ENCODE data around the gene RNF152. TPM values are rescaled to one million over a fixed set of nuclear protein-coding genes. Genes with fewer than 3 reads are reported as not detected.

RNF152 gene
- total RNA-seq, 2 donors from 2014 or later, result 0.12 to 0.39 TPM

DNA sequence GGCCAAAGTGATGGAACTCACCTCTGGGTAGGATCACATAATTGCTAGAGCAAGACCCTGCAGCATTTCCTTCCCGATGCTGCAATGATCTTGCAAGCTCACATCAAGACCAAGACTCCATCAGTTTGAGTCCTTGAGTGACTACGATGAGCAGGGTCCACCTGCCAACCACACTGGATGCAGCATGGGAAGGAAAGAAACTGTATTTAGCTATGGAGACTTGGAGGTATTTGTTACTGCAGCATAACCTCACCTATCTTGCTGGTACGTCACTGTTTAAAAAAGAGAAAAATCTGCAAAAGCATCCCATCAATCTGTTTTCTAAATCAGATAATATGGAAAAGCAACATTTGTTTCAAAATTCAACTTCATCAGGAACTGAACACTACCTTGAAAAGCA lies 2.5 kb downstream of the RNF152 start:
- H3K4me3 Mint-ChIP-seq, result no peak overlapping the region
- peaks cover 11% of the 10 kb centered on the region for H3K4me1 Mint-ChIP-seq (ENCODE audit: low read depth)
- H3K36me3 Mint-ChIP-seq (ENCODE audit: insufficient read depth in 2 of 2), result peaks cover 0 to 2% of the 10 kb centered on the region in 2 donors
- H3K27me3 Mint-ChIP-seq (ENCODE audit: low read depth), result peaks cover 39% of the 10 kb centered on the region
- DNase-seq (no peak), ATAC-seq (replicated peaks in 1 of 2) (no peak)
- H3K9me3 Mint-ChIP-seq, result no peaks in the 10 kb centered on the region
- H3K27ac Mint-ChIP-seq, result no peak overlapping the region

DNA sequence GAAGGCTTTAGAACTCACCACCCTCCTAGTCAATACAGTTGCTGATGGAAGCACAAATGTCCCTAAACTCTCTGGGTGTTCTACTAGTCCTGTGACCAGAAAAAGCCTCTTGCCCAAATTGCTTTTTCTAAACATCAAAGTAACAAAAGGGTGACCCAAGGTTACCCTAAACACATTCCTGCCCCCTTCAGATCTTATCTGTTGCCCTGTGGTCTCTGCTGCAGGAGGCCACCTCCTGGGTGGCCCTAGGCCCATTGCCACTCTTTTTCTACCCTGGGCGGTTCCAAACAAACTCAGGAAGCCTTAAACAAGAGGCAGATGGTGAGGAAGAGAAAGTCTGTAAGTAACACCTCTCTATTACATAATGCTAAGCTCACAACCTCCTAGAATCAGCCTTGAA lies 3.3 kb downstream of the RNF152 start:
- Mint-ChIP-seq H3K27ac (no peak overlapping the region), H3K4me1 (ENCODE audit: low read depth) (peaks cover 11% of the 10 kb centered on the region), H3K4me3 (no peak overlapping the region), H3K27me3 (ENCODE audit: low read depth) (peaks cover 34% of the 10 kb centered on the region), H3K36me3 (ENCODE audit: insufficient read depth in 2 of 2) (peaks cover 0 to 2% of the 10 kb centered on the region in 2 donors), H3K9me3 (no peaks in the 10 kb centered on the region)
- DNase-seq (no peak), ATAC-seq (replicated peaks in 1 of 2) (no peak)

DNA sequence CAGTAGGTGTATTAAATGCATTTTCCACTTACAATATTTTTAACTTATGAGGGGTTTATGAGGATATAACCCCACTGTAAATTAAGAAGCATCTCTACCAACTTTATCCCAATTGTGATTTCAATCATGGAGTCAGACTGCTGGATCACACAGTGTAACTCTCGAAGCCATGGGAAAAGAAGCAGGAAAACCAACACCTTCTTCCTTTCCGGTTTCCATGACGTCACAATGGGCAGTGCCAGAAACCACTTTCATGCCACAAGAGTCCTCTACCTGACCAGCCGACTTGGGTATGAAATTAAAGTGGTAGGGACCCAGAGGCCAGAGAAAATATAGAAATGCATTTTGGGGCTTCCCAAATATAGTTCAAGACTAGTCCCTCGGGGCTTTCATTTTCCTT lies 4.2 kb downstream of the RNF152 start:
- peaks cover 0 to 2% of the 10 kb centered on the region in 2 donors for H3K36me3 Mint-ChIP-seq (ENCODE audit: insufficient read depth in 2 of 2)
- H3K27me3 Mint-ChIP-seq (ENCODE audit: low read depth), result peaks cover 34% of the 10 kb centered on the region
- H3K4me3 Mint-ChIP-seq, result no peak overlapping the region
- no peak for ATAC-seq (replicated peaks in 1 of 2)
- H3K9me3 Mint-ChIP-seq, result no peaks in the 10 kb centered on the region
- DNase-seq, result no peak
- H3K4me1 Mint-ChIP-seq (ENCODE audit: low read depth), result peaks cover 11% of the 10 kb centered on the region
- no peak overlapping the region for H3K27ac Mint-ChIP-seq

DNA sequence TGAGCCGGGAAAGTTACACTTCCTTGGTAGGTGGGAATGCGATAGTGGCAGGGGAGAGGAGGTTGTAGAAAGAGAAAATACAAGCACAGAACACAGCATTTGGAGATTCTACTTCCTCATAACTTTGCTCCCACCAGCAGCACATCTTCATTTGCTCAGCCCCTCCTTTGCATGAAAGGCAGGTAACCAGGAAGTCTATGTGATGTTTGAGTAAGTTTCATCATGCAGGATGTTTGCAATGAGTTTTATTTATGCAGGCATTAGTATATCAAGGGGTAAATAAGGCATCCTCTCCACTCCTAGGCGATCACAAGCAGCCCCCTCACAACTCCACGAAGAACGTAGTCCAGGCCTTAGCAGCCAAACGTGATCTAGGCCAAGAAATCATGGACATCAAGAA lies 5.0 kb downstream of the RNF152 start:
- Mint-ChIP-seq H3K27me3 (ENCODE audit: low read depth) (peaks cover 28% of the 10 kb centered on the region), H3K4me3 (no peak overlapping the region), H3K27ac (no peak overlapping the region), H3K9me3 (no peaks in the 10 kb centered on the region), H3K4me1 (ENCODE audit: low read depth) (peaks cover 9% of the 10 kb centered on the region), H3K36me3 (ENCODE audit: insufficient read depth in 2 of 2) (peaks cover 0 to 2% of the 10 kb centered on the region in 2 donors)
- ATAC-seq (replicated peaks in 1 of 2), result no peak
- DNase-seq, result no peak

DNA sequence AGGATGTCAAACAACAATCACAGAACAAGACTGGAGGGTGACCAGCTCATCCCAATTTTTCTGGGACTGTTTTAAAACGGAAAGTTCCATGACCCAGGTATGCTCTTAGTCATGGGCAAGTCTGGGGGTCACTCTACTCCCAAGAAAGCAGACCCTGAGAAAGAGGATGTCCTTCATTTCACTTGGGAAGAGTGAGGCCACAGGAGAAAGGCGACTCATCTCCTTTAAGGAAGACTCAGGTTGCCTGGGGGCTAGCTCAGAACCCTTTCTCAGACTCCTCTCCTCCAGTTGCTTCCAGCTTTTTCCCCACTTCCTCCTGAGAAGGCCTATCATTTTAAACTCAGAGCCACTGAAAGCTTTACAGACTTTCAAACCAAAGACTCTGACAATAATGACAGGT lies 9.3 kb downstream of the RNF152 start:
- Mint-ChIP-seq H3K9me3 (no peaks in the 10 kb centered on the region), H3K36me3 (ENCODE audit: insufficient read depth in 2 of 2) (no peaks in the 10 kb centered on the region), H3K27me3 (ENCODE audit: low read depth) (peaks cover 7% of the 10 kb centered on the region), H3K4me3 (no peak overlapping the region), H3K4me1 (ENCODE audit: low read depth) (no peaks in the 10 kb centered on the region), H3K27ac (no peak overlapping the region)
- DNase-seq (no peak), ATAC-seq (replicated peaks in 1 of 2) (no peak)

DNA sequence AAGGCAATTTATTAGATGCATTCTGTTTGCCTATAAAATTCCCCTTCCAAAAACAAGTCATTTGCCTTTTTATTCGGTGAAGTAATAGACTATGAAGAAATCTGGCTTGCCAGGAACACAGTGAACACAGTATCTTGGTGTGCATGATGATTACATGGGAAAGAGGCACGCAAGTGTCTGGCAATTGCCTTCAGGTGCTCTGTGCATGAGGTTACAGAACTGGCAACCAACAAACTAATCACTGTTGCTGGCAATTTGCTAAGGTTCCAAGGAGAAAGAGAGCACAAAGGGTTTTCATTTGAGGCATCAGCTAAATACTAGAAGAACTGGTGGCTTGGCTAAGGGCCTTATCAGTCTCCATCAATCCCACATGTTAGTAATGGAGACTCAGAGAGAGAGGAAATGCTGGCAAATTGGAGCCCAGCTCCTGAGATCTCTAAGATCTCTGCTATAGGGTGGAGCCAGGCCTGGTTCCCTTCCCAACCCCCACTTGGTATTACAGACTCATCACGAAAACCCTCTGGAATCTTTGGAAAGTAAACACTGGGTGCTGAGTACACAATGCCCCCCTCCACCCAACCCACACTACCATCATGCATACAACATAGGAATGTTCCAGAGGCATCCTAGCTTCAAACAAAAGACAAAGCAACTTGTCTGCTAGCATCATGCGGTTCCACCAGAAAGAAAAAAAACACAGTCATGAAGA lies 10.4 kb downstream of the RNF152 start:
- Mint-ChIP-seq H3K27me3 (ENCODE audit: low read depth) (peaks cover 12% of the 10 kb centered on the region), H3K27ac (no peak overlapping the region), H3K4me3 (no peak overlapping the region), H3K9me3 (no peaks in the 10 kb centered on the region), H3K36me3 (ENCODE audit: insufficient read depth in 2 of 2) (no peaks in the 10 kb centered on the region), H3K4me1 (ENCODE audit: low read depth) (no peaks in the 10 kb centered on the region)
- ATAC-seq (replicated peaks in 1 of 2), result no peak
- no peak for DNase-seq

DNA sequence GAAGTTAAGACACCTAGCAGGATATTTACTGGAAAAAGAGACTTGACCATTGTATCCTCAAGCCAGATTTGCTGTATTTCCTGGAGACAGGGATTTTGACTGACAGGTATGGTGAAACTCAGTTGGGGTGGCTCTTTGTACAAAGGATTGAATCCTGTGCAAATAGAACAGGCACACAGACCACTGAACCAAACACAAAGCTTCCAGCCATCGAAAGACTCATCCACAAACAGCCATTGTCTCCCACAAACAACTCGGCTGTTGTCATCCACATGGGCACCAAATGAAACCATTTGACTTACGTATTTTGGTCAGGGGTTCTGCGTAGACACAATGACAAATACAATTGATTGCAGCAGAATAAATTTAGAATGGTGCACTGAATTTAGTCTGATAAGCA lies 15.9 kb downstream of the RNF152 start:
- H3K27me3 Mint-ChIP-seq (ENCODE audit: low read depth), result peaks cover 19% of the 10 kb centered on the region

DNA sequence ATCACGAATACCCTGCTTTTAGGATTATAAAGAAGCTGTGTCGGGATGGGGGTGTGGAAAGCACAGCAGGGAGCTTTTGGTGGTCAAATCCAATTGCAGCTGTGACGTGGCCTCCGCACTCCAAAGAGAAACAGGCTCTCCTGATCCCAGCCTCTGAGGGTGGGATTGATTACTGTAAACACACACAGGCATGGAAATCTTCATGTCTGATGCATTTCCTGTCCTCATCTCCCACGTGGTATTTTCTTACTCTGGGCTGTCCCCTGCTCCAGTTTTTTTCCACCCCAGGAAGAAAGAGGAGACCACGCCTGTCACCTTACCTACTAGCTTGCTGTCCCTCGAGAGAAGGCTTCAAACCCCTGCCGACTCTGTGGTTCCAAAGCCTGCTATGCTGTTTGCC lies 22.7 kb downstream of the RNF152 start:
- Mint-ChIP-seq H3K36me3 (ENCODE audit: insufficient read depth in 2 of 2) (no peaks in the 10 kb centered on the region), H3K4me3 (no peak overlapping the region), H3K27ac (no peak overlapping the region), H3K4me1 (ENCODE audit: low read depth) (no peaks in the 10 kb centered on the region), H3K27me3 (ENCODE audit: low read depth) (no peaks in the 10 kb centered on the region), H3K9me3 (no peaks in the 10 kb centered on the region)
- ATAC-seq (replicated peaks in 1 of 2) (no peak), DNase-seq (no peak)

More for the DNA sequence above, 15.9 kb downstream of the RNF152 start:
- Mint-ChIP-seq H3K36me3 (ENCODE audit: insufficient read depth in 2 of 2) (no peaks in the 10 kb centered on the region), H3K4me1 (ENCODE audit: low read depth) (no peaks in the 10 kb centered on the region), H3K27ac (no peak overlapping the region), H3K9me3 (no peaks in the 10 kb centered on the region), H3K4me3 (no peak overlapping the region)
- no peak for ATAC-seq (replicated peaks in 1 of 2)
- no peak for DNase-seq

DNA sequence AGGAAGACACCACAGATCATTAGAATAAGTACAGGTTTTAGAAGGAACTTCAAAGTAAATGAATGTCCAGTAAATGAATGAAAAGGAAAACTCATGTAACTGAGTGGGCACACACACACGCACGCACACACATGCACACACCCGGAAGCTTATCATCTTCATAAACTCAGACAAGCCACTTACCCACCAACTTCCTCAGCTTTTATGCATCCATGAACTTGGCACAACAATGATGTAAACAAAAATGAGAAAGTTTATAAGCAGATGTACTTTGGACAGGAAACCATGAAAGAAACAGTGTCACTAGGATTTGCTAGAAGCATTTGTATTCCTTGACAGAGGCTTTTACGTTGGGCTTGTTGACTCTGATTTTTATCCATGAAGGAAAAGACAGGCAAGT lies 23.2 kb downstream of the RNF152 start:
- Mint-ChIP-seq H3K4me1 (ENCODE audit: low read depth) (no peaks in the 10 kb centered on the region), H3K4me3 (no peak overlapping the region), H3K27ac (no peak overlapping the region), H3K36me3 (ENCODE audit: insufficient read depth in 2 of 2) (no peaks in the 10 kb centered on the region), H3K9me3 (no peaks in the 10 kb centered on the region), H3K27me3 (ENCODE audit: low read depth) (no peaks in the 10 kb centered on the region)
- no peak for DNase-seq
- ATAC-seq (replicated peaks in 1 of 2), result no peak

DNA sequence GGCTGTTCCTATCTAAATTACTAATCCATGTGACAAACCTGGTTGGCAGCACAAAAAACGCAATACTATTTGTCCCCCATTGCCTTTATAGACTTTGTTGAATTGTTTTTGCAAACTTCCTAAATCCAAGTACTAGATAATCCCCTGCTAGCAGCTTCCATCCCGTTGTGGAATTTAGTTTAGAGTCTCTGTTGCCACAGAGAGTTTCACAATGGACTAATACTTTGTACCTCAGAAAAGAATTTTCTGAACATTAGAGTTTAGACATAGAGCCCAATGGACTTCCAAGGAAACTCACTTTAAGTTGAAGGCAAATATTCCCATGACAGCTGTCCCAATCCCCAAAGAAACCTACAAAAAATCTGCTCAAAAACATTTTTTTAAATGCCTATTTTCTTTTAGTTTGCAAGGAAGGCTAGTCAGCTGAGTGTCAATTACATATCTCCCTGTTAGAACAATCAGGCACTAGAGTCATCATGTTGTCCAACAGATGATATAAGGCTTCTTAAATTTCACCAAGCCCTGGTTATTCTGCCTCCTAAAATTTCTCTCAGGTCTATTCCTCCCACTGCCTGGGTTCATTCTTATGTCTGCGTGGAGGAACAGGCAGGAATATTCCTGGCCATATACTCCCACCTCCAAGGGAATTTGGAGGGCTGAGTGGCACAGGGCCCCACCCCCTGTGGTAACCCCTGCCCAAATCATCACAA lies 27.2 kb downstream of the RNF152 start:
- H3K4me1 Mint-ChIP-seq (ENCODE audit: low read depth), result no peaks in the 10 kb centered on the region
- no peak overlapping the region for H3K4me3 Mint-ChIP-seq
- no peaks in the 10 kb centered on the region for H3K9me3 Mint-ChIP-seq
- no peak for ATAC-seq (replicated peaks in 1 of 2)
- DNase-seq, result no peak
- H3K27ac Mint-ChIP-seq, result no peak overlapping the region
- no peaks in the 10 kb centered on the region for H3K36me3 Mint-ChIP-seq (ENCODE audit: insufficient read depth in 2 of 2)
- no peaks in the 10 kb centered on the region for H3K27me3 Mint-ChIP-seq (ENCODE audit: low read depth)

DNA sequence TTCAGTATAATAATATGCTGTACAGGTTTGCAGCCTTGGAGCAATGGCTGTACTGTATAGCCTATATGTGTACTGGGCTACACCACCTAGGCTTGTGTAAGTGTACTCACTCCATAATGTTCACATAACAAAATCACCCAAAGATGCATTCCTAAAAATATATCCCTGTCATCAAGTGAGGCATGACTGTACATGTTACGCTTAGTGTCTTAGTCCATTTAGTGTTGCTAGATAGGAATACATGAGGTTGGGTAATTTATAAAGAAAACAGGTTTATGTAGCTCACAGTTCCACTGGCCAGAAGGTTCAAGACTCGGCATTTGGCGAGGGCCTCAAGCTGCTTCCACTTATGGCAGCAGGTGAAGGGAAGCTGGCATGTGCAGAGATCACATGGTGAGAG lies 31.4 kb downstream of the RNF152 start:
- no peak for DNase-seq
- ATAC-seq (replicated peaks in 1 of 2), result no peak
- Mint-ChIP-seq H3K4me3 (no peak overlapping the region), H3K27ac (no peak overlapping the region), H3K4me1 (ENCODE audit: low read depth) (no peaks in the 10 kb centered on the region), H3K27me3 (ENCODE audit: low read depth) (peaks cover 6% of the 10 kb centered on the region), H3K36me3 (ENCODE audit: insufficient read depth in 2 of 2) (no peaks in the 10 kb centered on the region), H3K9me3 (no peaks in the 10 kb centered on the region)

DNA sequence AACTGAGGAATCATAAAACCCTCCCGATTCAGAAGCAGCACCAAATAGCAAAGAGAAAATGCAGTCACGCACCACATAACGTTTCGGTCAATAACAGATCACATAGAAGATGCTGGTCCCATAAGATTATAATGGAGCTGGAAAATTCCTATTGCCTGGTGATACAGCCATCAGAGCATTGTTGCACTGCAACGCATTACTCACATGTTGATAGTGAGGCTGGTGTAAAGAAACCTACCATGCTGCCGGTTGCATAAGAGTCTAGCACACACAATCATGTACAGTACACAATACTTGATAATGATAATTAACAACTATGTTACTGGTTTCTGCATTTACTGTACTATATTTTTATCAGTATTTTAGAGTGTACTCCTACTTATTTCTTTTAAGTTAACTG lies 32.5 kb downstream of the RNF152 start:
- Mint-ChIP-seq H3K27me3 (ENCODE audit: low read depth) (peaks cover 13% of the 10 kb centered on the region), H3K27ac (no peak overlapping the region), H3K36me3 (ENCODE audit: insufficient read depth in 2 of 2) (no peaks in the 10 kb centered on the region), H3K9me3 (no peaks in the 10 kb centered on the region), H3K4me3 (no peak overlapping the region), H3K4me1 (ENCODE audit: low read depth) (no peaks in the 10 kb centered on the region)
- DNase-seq (no peak), ATAC-seq (replicated peaks in 1 of 2) (no peak)

DNA sequence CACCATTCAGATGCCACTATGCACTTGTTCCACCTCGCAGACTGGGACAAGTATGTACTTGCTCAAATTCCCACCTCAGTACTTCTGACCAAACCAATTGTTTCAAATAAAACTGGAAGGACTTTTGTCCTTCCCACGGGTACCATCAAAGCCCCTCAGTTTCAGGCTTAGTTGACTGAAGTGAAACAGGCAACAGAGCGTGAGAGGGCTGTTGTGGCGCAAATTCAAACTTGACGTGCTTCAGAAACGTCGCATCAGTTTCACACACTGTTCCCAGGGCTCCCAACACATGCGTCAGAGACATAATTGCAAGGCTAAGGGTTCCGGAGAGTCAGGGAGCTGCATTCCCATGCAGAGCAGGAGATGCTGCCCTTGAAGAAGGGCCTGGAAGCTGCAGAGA lies 33.7 kb downstream of the RNF152 start:
- Mint-ChIP-seq H3K27me3 (ENCODE audit: low read depth) (peaks cover 13% of the 10 kb centered on the region), H3K4me1 (ENCODE audit: low read depth) (no peaks in the 10 kb centered on the region), H3K4me3 (no peak overlapping the region), H3K36me3 (ENCODE audit: insufficient read depth in 2 of 2) (no peaks in the 10 kb centered on the region), H3K27ac (no peak overlapping the region), H3K9me3 (no peaks in the 10 kb centered on the region)
- DNase-seq (no peak), ATAC-seq (replicated peaks in 1 of 2) (no peak)

DNA sequence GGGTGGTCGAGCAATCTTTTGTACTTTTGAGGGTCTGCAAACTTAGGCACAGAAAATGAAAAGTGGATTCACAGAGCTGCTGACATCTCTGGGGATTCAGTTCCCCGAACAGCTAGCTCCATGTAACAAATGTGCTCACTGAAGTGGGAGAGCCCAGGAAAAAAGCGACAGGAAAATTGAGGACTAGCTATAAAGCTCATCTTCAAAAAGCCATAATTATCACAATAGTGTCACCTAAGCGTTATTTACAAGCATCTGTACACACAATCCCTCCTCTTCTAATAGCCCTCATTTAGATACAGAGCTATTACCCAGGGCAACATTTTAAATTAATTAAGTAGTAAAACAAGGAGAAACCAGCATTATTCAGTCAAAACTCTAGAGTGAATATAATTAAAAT lies 36.1 kb downstream of the RNF152 start:
- no peak overlapping the region for H3K27ac Mint-ChIP-seq
- H3K9me3 Mint-ChIP-seq, result no peaks in the 10 kb centered on the region
- DNase-seq (no peak), ATAC-seq (replicated peaks in 1 of 2) (no peak)
- H3K36me3 Mint-ChIP-seq (ENCODE audit: insufficient read depth in 2 of 2), result no peaks in the 10 kb centered on the region
- H3K4me3 Mint-ChIP-seq, result no peak overlapping the region
- no peaks in the 10 kb centered on the region for H3K4me1 Mint-ChIP-seq (ENCODE audit: low read depth)
- H3K27me3 Mint-ChIP-seq (ENCODE audit: low read depth), result peaks cover 19% of the 10 kb centered on the region
